MCF 10A (cell line): ENCODE results near the gene WSCD1. TPM values are rescaled to one million over a fixed set of nuclear protein-coding genes. Genes with fewer than 3 reads are reported as not detected.

Experiments
- BruUV-seq: library from RNA; stranded (reverse); fragments of 400-500 nt; replicated peaks from 2 replicates; lab custom pipeline; 2021; lab: Mats Ljungman, UMichigan
- CTCF ChIA-PET: fragments of 300-600 bp; sonication (Branson Sonifier 250); formaldehyde crosslinking; extraction: SDS; loops from one replicate; lab custom pipeline; 2021; ENCODE audit warnings: antibody characterized with exemption, inconsistent platforms; lab: Yijun Ruan, JAX
- POLR2A ChIA-PET: fragments of 300-600, 350-650 bp; sonication (Branson Sonifier 250); formaldehyde crosslinking; extraction: SDS; loops from one replicate; lab custom pipeline; 2020; ENCODE audit warnings: antibody characterized with exemption, inconsistent platforms; lab: Yijun Ruan, JAX
- DNase-seq: peaks from one replicate; pipeline ENCODE4 v3.0.0-alpha.2; 2018; ENCODE audit not compliant: unreplicated experiment
- H3K27ac Mint-ChIP-seq: one replicate; pipeline ENCODE4 v1.8.0; 2022; ENCODE audit warnings: mild to moderate bottlenecking, low read depth, mixed read lengths; ENCODE audit not compliant: unreplicated experiment
- H3K27me3 Mint-ChIP-seq: one replicate; pipeline ENCODE4 v1.8.0; 2022; ENCODE audit warnings: mixed read lengths; ENCODE audit not compliant: insufficient read depth, unreplicated experiment
- H3K36me3 Mint-ChIP-seq: one replicate; pipeline ENCODE4 v1.8.0; 2022; ENCODE audit warnings: mild to moderate bottlenecking, moderate library complexity, mixed read lengths; ENCODE audit not compliant: insufficient read depth, unreplicated experiment
- H3K4me1 Mint-ChIP-seq: one replicate; pipeline ENCODE4 v1.8.0; 2022; ENCODE audit warnings: mixed read lengths; ENCODE audit not compliant: insufficient read depth, unreplicated experiment
- H3K4me3 Mint-ChIP-seq: one replicate; pipeline ENCODE4 v1.8.0; 2022; ENCODE audit warnings: mild to moderate bottlenecking, moderate library complexity, mixed read lengths; ENCODE audit not compliant: unreplicated experiment
- H3K9me3 Mint-ChIP-seq: one replicate; pipeline ENCODE4 v1.8.0; 2022; ENCODE audit warnings: mixed read lengths; ENCODE audit not compliant: unreplicated experiment
- intact Hi-C: fragments of 100-400 bp; cut with micrococcal nuclease; formaldehyde crosslinking; loops from 2 replicates; pipeline ENCODE4 v1.14.1; 2022
- total RNA-seq: library from RNA; stranded (reverse); gene quantifications from 2 replicates; pipeline ENCODE4 v1.2.3, GENCODE V29; 2022
- TF ChIP-seq, protein P1 (sequence below): fragments of 200-600 bp; IDR thresholded peaks from one replicate; pipeline ENCODE4 v1.8.0; 2022; ENCODE audit warnings: antibody characterized with exemption, mild to moderate bottlenecking; ENCODE audit not compliant: unreplicated experiment

Gene WSCD1
- total RNA-seq, 1 experiment from 2014 or later = not detected

GRCh38 chr17:6092903-6093468, 22.8 kb downstream of the WSCD1 start:
- TF ChIP-seq, protein P1, sequence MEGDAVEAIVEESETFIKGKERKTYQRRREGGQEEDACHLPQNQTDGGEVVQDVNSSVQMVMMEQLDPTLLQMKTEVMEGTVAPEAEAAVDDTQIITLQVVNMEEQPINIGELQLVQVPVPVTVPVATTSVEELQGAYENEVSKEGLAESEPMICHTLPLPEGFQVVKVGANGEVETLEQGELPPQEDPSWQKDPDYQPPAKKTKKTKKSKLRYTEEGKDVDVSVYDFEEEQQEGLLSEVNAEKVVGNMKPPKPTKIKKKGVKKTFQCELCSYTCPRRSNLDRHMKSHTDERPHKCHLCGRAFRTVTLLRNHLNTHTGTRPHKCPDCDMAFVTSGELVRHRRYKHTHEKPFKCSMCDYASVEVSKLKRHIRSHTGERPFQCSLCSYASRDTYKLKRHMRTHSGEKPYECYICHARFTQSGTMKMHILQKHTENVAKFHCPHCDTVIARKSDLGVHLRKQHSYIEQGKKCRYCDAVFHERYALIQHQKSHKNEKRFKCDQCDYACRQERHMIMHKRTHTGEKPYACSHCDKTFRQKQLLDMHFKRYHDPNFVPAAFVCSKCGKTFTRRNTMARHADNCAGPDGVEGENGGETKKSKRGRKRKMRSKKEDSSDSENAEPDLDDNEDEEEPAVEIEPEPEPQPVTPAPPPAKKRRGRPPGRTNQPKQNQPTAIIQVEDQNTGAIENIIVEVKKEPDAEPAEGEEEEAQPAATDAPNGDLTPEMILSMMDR = no peak
- POLR2A ChIA-PET = no interaction called here
- DNase-seq = no peak
- no TSS peak for BruUV-seq
- Mint-ChIP-seq H3K27me3 (peaks cover 75% of the 10 kb centered on the region), H3K36me3 (peaks cover 5% of the 10 kb centered on the region), H3K4me1 (no peaks in the 10 kb centered on the region), H3K27ac (no peak overlapping the region), H3K9me3 (no peaks in the 10 kb centered on the region), H3K4me3 (no peak overlapping the region)
- intact Hi-C loops = no loop called here
- CTCF ChIA-PET = interaction anchor here (0.8 kb wide), 1 partner anchor 402 kb away, joined by 4 read pairs; no protein-coding TSS in a partner anchor

DNA sequence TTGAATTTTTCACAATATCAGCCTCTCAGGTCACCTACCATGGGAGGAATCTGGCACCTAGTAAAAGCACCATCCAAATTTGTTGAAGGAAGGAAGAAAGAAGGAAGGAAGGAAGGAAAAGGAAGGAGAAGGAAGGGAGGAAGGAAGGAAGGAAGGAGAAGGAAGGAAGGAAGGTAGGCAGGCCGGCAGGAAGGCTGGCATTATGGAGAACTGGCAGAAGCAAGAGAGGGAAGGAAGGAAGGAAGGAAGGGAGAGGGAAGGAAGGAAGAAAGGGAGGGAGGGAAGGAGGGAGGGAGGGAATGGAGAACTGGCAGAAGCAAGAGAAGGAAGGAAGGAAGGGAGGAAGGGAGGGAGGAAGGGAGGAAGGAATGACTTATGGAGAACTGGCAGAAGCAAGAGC, 24.3 kb downstream of the WSCD1 start:
- Mint-ChIP-seq H3K4me3 (no peak overlapping the region), H3K27me3 (peaks cover 84% of the 10 kb centered on the region), H3K27ac (no peak overlapping the region), H3K4me1 (no peaks in the 10 kb centered on the region), H3K36me3 (peaks cover 5% of the 10 kb centered on the region), H3K9me3 (no peaks in the 10 kb centered on the region)
- ChIA-PET POLR2A (no interaction called here), CTCF (interaction anchor here (1.2 kb wide), 1 partner anchor 51 kb away, joined by 3 read pairs; no protein-coding TSS in a partner anchor)
- DNase-seq = no peak
- BruUV-seq = no TSS peak
- intact Hi-C loops = no loop called here
- TF ChIP-seq, protein P1 = no peak

DNA sequence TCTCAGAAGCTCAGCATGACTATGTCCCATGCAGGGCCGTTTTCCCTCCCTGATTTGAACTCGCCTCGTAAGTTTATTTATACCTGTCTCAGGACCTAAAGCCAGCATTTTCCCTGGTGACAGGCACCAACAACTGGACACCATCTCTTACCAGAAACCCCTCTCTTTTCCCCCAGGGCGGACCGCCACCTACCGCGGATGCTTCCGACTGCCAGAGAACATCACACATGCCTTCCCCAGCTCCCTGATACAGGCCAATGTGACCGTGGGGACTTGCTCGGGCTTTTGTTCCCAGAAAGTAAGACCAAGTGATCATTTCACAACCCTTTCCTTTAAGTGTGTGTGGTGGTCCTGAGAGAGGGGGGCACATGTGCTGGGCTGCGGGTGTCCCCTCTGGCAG, 24.7 kb downstream of the WSCD1 start:
- BruUV-seq = no TSS peak
- Mint-ChIP-seq H3K36me3 (peaks cover 5% of the 10 kb centered on the region), H3K4me1 (no peaks in the 10 kb centered on the region), H3K27me3 (peaks cover 89% of the 10 kb centered on the region), H3K4me3 (no peak overlapping the region), H3K9me3 (no peaks in the 10 kb centered on the region), H3K27ac (no peak overlapping the region)
- intact Hi-C loops = no loop called here
- CTCF ChIA-PET = interaction anchor here (1.2 kb wide), 1 partner anchor 51 kb away, joined by 3 read pairs; no protein-coding TSS in a partner anchor
- POLR2A ChIA-PET = no interaction called here
- DNase-seq = no peak
- TF ChIP-seq, protein P1 = no peak

- no peaks in the 10 kb centered on the region for H3K4me1 Mint-ChIP-seq
- peaks cover 5% of the 10 kb centered on the region for H3K36me3 Mint-ChIP-seq
- peaks cover 89% of the 10 kb centered on the region for H3K27me3 Mint-ChIP-seq
- no peaks in the 10 kb centered on the region for H3K9me3 Mint-ChIP-seq
- DNase-seq = no peak
- ChIA-PET POLR2A (no interaction called here), CTCF (interaction anchor here (1.2 kb wide), 1 partner anchor 50 kb away, joined by 3 read pairs; no protein-coding TSS in a partner anchor)
- H3K4me3 Mint-ChIP-seq = no peak overlapping the region
- TF ChIP-seq, protein P1 = no peak
- no TSS peak for BruUV-seq
- no peak overlapping the region for H3K27ac Mint-ChIP-seq
- intact Hi-C loops = no loop called here
These were observed 25.3 kb downstream of the WSCD1 start for GRCh38 chr17:6095501-6095900.
